WERI-Rb-1 (cell line): ENCODE results near the gene PIK3R1.

Experiments used
- DNase-seq: peaks from one replicate; pipeline ENCODE4 v3.0.0-alpha.2; 2020
- H3K27ac ChIP-seq: fragments of 250-450 bp; sonication (Bioruptor Pico); 2 replicates; pipeline ENCODE4 v1.5.1; 2020; ENCODE audit warnings: mild to moderate bottlenecking, moderate library complexity
- H3K27me3 ChIP-seq: fragments of 250-450 bp; sonication (Bioruptor Pico); 2 replicates; pipeline ENCODE4 v1.5.1; 2021; ENCODE audit warnings: mild to moderate bottlenecking, low read depth, moderate library complexity; ENCODE audit not compliant: insufficient read depth, severe bottlenecking
- H3K36me3 ChIP-seq: fragments of 250-450 bp; sonication (Bioruptor Pico); 2 replicates; pipeline ENCODE4 v1.5.1; 2020; ENCODE audit warnings: mild to moderate bottlenecking, moderate library complexity
- H3K4me3 ChIP-seq: 2 replicates; pipeline ENCODE4 v1.5.1; 2011; ENCODE audit warnings: low read depth, mild to moderate bottlenecking, control low read depth, low read length
- H3K9me3 ChIP-seq: fragments of 250-450 bp; sonication (Bioruptor Pico); 2 replicates; pipeline ENCODE4 v1.5.1; 2021; ENCODE audit warnings: mild to moderate bottlenecking, moderate library complexity; ENCODE audit not compliant: severe bottlenecking
- CTCF ChIP-seq: IDR thresholded peaks from 2 replicates; pipeline ENCODE4 v1.5.1; 2011; ENCODE audit warnings: low read depth, mild to moderate bottlenecking, control low read depth, inconsistent platforms, low read length

PIK3R1 gene

GRCh38 chr5:68337235-68337634, 121.7 kb downstream of the PIK3R1 start:
- DNase-seq, result no peak
- TF ChIP-seq CTCF, result no peak
- H3K27me3 ChIP-seq, result no peaks in the 10 kb centered on the region
- no peaks in the 10 kb centered on the region for H3K9me3 ChIP-seq
- no peak overlapping the region for H3K4me3 ChIP-seq
- H3K27ac ChIP-seq, result no peak overlapping the region
- H3K36me3 ChIP-seq, result no peaks in the 10 kb centered on the region

GRCh38 chr5:68339921-68340321, 124.4 kb downstream of the PIK3R1 start:
- Histone ChIP-seq H3K36me3 (no peaks in the 10 kb centered on the region), H3K4me3 (no peak overlapping the region), H3K9me3 (no peaks in the 10 kb centered on the region), H3K27ac (no peak overlapping the region), H3K27me3 (no peaks in the 10 kb centered on the region)
- no peak for TF ChIP-seq CTCF
- DNase-seq, result no peak

GRCh38 chr5:68341006-68341405, 125.5 kb downstream of the PIK3R1 start:
- no peaks in the 10 kb centered on the region for H3K36me3 ChIP-seq
- no peak overlapping the region for H3K4me3 ChIP-seq
- no peak for DNase-seq
- TF ChIP-seq CTCF, result no peak
- no peaks in the 10 kb centered on the region for H3K9me3 ChIP-seq
- H3K27ac ChIP-seq, result no peak overlapping the region
- no peaks in the 10 kb centered on the region for H3K27me3 ChIP-seq

- H3K27ac ChIP-seq, result no peak overlapping the region
- TF ChIP-seq CTCF, result no peak
- H3K4me3 ChIP-seq, result no peak overlapping the region
- H3K27me3 ChIP-seq, result no peaks in the 10 kb centered on the region
- no peaks in the 10 kb centered on the region for H3K36me3 ChIP-seq
- DNase-seq, result no peak
- no peaks in the 10 kb centered on the region for H3K9me3 ChIP-seq
Observed at GRCh38 chr5:68342693-68343092, 127.1 kb downstream of the PIK3R1 start.

GRCh38 chr5:68343421-68343826, 127.9 kb downstream of the PIK3R1 start:
- H3K27ac ChIP-seq, result no peak overlapping the region
- H3K4me3 ChIP-seq, result no peak overlapping the region
- H3K27me3 ChIP-seq, result no peaks in the 10 kb centered on the region
- no peaks in the 10 kb centered on the region for H3K9me3 ChIP-seq
- DNase-seq, result no peak
- no peaks in the 10 kb centered on the region for H3K36me3 ChIP-seq
- TF ChIP-seq CTCF, result no peak

- Histone ChIP-seq H3K4me3 (no peak overlapping the region), H3K27ac (no peak overlapping the region), H3K9me3 (no peaks in the 10 kb centered on the region), H3K36me3 (no peaks in the 10 kb centered on the region), H3K27me3 (no peaks in the 10 kb centered on the region)
- DNase-seq, result no peak
- no peak for TF ChIP-seq CTCF
Observed at GRCh38 chr5:68344447-68345111, 129.0 kb downstream of the PIK3R1 start.
